Stimulated activated CD4-positive, alpha-beta T cell treated with anti-CD3 and anti-CD28 coated beads, Interleukin-15, amount 100 ng/mL, for 48 hours (primary cell): ENCODE measurements around the gene MINDY3.
"Not testable (repeated sequence)": the region's sequence is repeated elsewhere in the genome, so short reads cannot be mapped to it uniquely, and the experiment has no call there.

Source experiments
- DNase-seq, 2 donors: peaks; one replicate each; pipeline ENCODE4 v3.0.0-alpha.2; 2020; ENCODE audit warnings: low read depth in 2 of 2

MINDY3 gene

GRCh38 chr10:15780353-15781135 lies 79.8 kb downstream of the MINDY3 start:
- DNase-seq: no peak

- no peak for DNase-seq
Measured at GRCh38 chr10:15775513-15775912, 84.8 kb downstream of the MINDY3 start.

- not testable (repeated sequence) for DNase-seq
Measured at GRCh38 chr10:15774534-15774933, 85.8 kb downstream of the MINDY3 start.

- no peak for DNase-seq
Measured at GRCh38 chr10:15764892-15765454, 95.3 kb downstream of the MINDY3 start.

GRCh38 chr10:15763006-15763405 lies 97.3 kb downstream of the MINDY3 start:
- no peak for DNase-seq

GRCh38 chr10:15762239-15762638 lies 98.1 kb downstream of the MINDY3 start:
- DNase-seq: not testable (repeated sequence)

- DNase-seq: not testable (repeated sequence)
Measured at GRCh38 chr10:15761224-15761623, 99.1 kb downstream of the MINDY3 start.

GRCh38 chr10:15760681-15761080 lies 99.6 kb downstream of the MINDY3 start:
- DNase-seq: no peak

- no peak for DNase-seq
Measured at GRCh38 chr10:15759265-15759664, 101.0 kb downstream of the MINDY3 start.

GRCh38 chr10:15758618-15759017 lies 101.7 kb downstream of the MINDY3 start:
- DNase-seq: no peak

GRCh38 chr10:15754937-15755336 lies 105.4 kb downstream of the MINDY3 start:
- no peak for DNase-seq

GRCh38 chr10:15751046-15751445 lies 109.3 kb downstream of the MINDY3 start:
- no peak for DNase-seq

- DNase-seq: no peak
Measured at GRCh38 chr10:15748126-15748525, 112.2 kb downstream of the MINDY3 start.

- no peak for DNase-seq
Measured at GRCh38 chr10:15747632-15748031, 112.7 kb downstream of the MINDY3 start.

- no peak for DNase-seq
Measured at GRCh38 chr10:15745751-15746150, 114.6 kb downstream of the MINDY3 start.

GRCh38 chr10:15744217-15744865 lies 116.0 kb downstream of the MINDY3 start:
- DNase-seq: peak; percentile 9 to 12

GRCh38 chr10:15743443-15743842 lies 116.9 kb downstream of the MINDY3 start:
- no peak for DNase-seq

- no peak for DNase-seq
Measured at GRCh38 chr10:15742836-15743235, 117.5 kb downstream of the MINDY3 start.

- DNase-seq: no peak
Measured at GRCh38 chr10:15742102-15742501, 118.2 kb downstream of the MINDY3 start.

- DNase-seq: no peak
Measured at GRCh38 chr10:15741581-15741980, 118.7 kb downstream of the MINDY3 start.

- no peak for DNase-seq
Measured at GRCh38 chr10:15740261-15740660, 120.0 kb downstream of the MINDY3 start.

- DNase-seq: no peak
Measured at GRCh38 chr10:15739254-15739970, 120.9 kb downstream of the MINDY3 start.
